Esophagus muscularis mucosa (tissue), 4 donors: ENCODE data around the gene P3H3.

ENCODE experiments used
- CTCF ChIP-seq, 3 experiments: fragments of 200-600 bp in 2 of 3; fragments of 450-650 bp in 1 of 3; sonication (generic) in 2 of 3; IDR thresholded peaks; one replicate each; pipeline ENCODE4 v1.5.1; 2017 to 2019; ENCODE audit warnings: antibody characterized with exemption in 3 of 3, mild to moderate bottlenecking in 2 of 3, moderate library complexity in 1 of 3
- EP300 ChIP-seq: sonication (generic); formaldehyde crosslinking; IDR thresholded peaks from one replicate; pipeline ENCODE4 v1.6.1; 2017; ENCODE audit warnings: antibody characterized with exemption
- POLR2A ChIP-seq: fragments of 450-650 bp; IDR thresholded peaks from one replicate; pipeline ENCODE4 v1.6.1; 2017; ENCODE audit warnings: antibody characterized with exemption, moderate library complexity, mild to moderate bottlenecking, low read depth

DNA sequence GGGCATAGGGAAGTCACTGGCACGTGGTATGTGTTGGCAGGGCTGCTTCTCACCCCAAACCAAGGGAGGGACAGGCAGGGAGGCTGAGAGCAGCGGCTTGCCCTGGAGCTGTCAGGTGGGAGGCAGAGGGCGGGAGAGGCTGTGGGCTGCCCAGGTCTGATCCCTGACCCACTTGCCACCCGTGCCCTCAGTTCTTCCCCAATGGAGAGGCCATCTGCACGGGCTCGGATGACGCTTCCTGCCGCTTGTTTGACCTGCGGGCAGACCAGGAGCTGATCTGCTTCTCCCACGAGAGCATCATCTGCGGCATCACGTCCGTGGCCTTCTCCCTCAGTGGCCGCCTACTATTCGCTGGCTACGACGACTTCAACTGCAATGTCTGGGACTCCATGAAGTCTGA, 17.2 kb downstream of the P3H3 start:
- TF ChIP-seq CTCF (IDR thresholded peaks at IDR 0.05) (no peak), POLR2A (no peak), EP300 (no peak)
